SK-N-SH (cell line): ENCODE results near the gene SLC22A17. TPM values are rescaled to one million over a fixed set of nuclear protein-coding genes. Genes with fewer than 3 reads are reported as not detected.

ENCODE experiments used
- CTCF ChIA-PET: fragments of 300-600, 350-600 bp; formaldehyde crosslinking; extraction: SDS; loops from one replicate; lab custom pipeline; 2021; lab: Yijun Ruan, JAX
- POLR2A ChIA-PET: fragments of 350-600 bp; sonication (Branson Sonifier 250); formaldehyde crosslinking; extraction: SDS; loops from one replicate; lab custom pipeline; 2020; ENCODE audit warnings: antibody characterized with exemption, inconsistent platforms; lab: Yijun Ruan, JAX
- DNase-seq: peaks from one replicate; pipeline ENCODE4 v3.0.0; 2012
- H2AFZ ChIP-seq: fragments of 200-600 bp; sonication (generic); 2 replicates; pipeline ENCODE4 v1.8.1; 2016; ENCODE audit warnings: antibody characterized with exemption, mild to moderate bottlenecking, low read depth
- H3F3A ChIP-seq: fragments of 200-600 bp; sonication (generic); replicated peaks from 2 replicates; pipeline ENCODE3; 2016; ENCODE audit warnings: antibody characterized with exemption, mild to moderate bottlenecking; ENCODE audit not compliant: insufficient read depth
- H3K27ac ChIP-seq, 2 experiments: fragments of 200-500 bp in 1 of 2; fragments of 200-600 bp in 1 of 2; sonication (Bioruptor generic) in 1 of 2; sonication (generic), shearing (Covaris generic) in 1 of 2; 2 replicates each; pipeline versions ENCODE4 v1.5.1 to v1.6.1; 2014 to 2016; ENCODE audit warnings: low read depth in 2 of 2, inconsistent platforms in 1 of 2, low read length in 1 of 2, mild to moderate bottlenecking in 1 of 2, mixed read lengths in 1 of 2
- H3K27me3 ChIP-seq: fragments of 200-600 bp; sonication (generic), shearing (Covaris generic); 2 replicates; pipeline ENCODE4 v1.6.1; 2016; ENCODE audit warnings: mixed run types; ENCODE audit not compliant: insufficient read depth
- H3K36me3 ChIP-seq, 2 experiments: fragments of 200-500 bp in 1 of 2; fragments of 200-600 bp in 1 of 2; sonication (Bioruptor generic) in 1 of 2; sonication (generic) in 1 of 2; replicated peaks in 1 of 2; 2 replicates each; pipeline versions ENCODE3 to v1.5.1; 2014 to 2016; ENCODE audit warnings: low read length in 1 of 2, mild to moderate bottlenecking in 1 of 2; ENCODE audit not compliant: insufficient read depth in 2 of 2, control insufficient read depth in 1 of 2
- H3K4me1 ChIP-seq, 2 experiments: fragments of 200-500 bp in 1 of 2; fragments of 200-600 bp in 1 of 2; sonication (Bioruptor generic) in 1 of 2; sonication (generic), shearing (Covaris generic) in 1 of 2; 2 replicates each; pipeline versions ENCODE4 v1.5.1 to v1.6.1; 2014 to 2016; ENCODE audit warnings: low read depth in 1 of 2, low read length in 1 of 2, mixed run types in 1 of 2; ENCODE audit not compliant: insufficient read depth in 2 of 2, control insufficient read depth in 1 of 2
- H3K4me2 ChIP-seq: fragments of 200-600 bp; sonication (generic), shearing (Covaris generic); 2 replicates; pipeline ENCODE4 v1.6.1; 2017; ENCODE audit warnings: mixed run types
- H3K4me3 ChIP-seq, 2 experiments: fragments of 200-500 bp in 1 of 2; fragments of 200-600 bp in 1 of 2; sonication (Bioruptor generic) in 1 of 2; sonication (generic), shearing (Covaris generic) in 1 of 2; 2 replicates each; pipeline versions ENCODE4 v1.5.1 to v1.8.1; 2014 to 2016; ENCODE audit warnings: low read depth in 2 of 2, inconsistent platforms in 1 of 2, low read length in 1 of 2, mild to moderate bottlenecking in 1 of 2, mixed read lengths in 1 of 2, moderate library complexity in 1 of 2
- H3K79me2 ChIP-seq: fragments of 200-600 bp; sonication (generic); 2 replicates; pipeline ENCODE4 v1.8.1; 2017; ENCODE audit warnings: mild to moderate bottlenecking; ENCODE audit not compliant: insufficient read depth
- H3K9ac ChIP-seq: fragments of 200-600 bp; sonication (generic); 2 replicates; pipeline ENCODE4 v1.6.1; 2017; ENCODE audit warnings: mixed run types
- H3K9me2 ChIP-seq: fragments of 200-600 bp; sonication (generic); 2 replicates; pipeline ENCODE4 v1.6.1; 2017; ENCODE audit warnings: mixed run types
- H3K9me3 ChIP-seq: fragments of 200-600 bp; sonication (generic); 2 replicates; pipeline ENCODE4 v1.6.1; 2017; ENCODE audit warnings: mixed run types, mild to moderate bottlenecking, moderate library complexity
- H4K20me1 ChIP-seq: fragments of 200-600 bp; sonication (generic); 2 replicates; pipeline ENCODE4 v1.6.1; 2017; ENCODE audit warnings: mild to moderate bottlenecking, mixed run types; ENCODE audit not compliant: insufficient read depth
- CHD2 ChIP-seq: fragments of 150-350 bp; IDR thresholded peaks from 2 replicates; pipeline ENCODE4 v1.6.1; 2018; ENCODE audit warnings: low read length; ENCODE audit not compliant: partially characterized antibody
- CTCF ChIP-seq: fragments of 200-600 bp; sonication (generic); IDR thresholded peaks from 2 replicates; pipeline ENCODE4 v1.6.1; 2017; ENCODE audit warnings: antibody characterized with exemption, mild to moderate bottlenecking, moderate library complexity
- FOXJ3 ChIP-seq: sonication (generic); formaldehyde crosslinking; IDR thresholded peaks from 2 replicates; pipeline ENCODE4 v1.5.1; 2020; ENCODE audit warnings: mild to moderate bottlenecking, missing genetic modification reagents
- GABPA ChIP-seq: IDR thresholded peaks from 2 replicates; pipeline ENCODE4 v1.4.0; 2012; ENCODE audit warnings: low read depth, mild to moderate bottlenecking
- IRF3 ChIP-seq: fragments of 150-350 bp; IDR thresholded peaks from 2 replicates; pipeline ENCODE4 v1.6.1; 2016; ENCODE audit warnings: mild to moderate bottlenecking, low read depth, low read length
- MAX ChIP-seq: IDR thresholded peaks from 2 replicates; pipeline ENCODE4 v1.4.0; 2012; ENCODE audit warnings: low read depth
- TAF1 ChIP-seq: IDR thresholded peaks from 2 replicates; pipeline ENCODE4 v1.6.1; 2012; ENCODE audit warnings: low read depth, mild to moderate bottlenecking, low read length, moderate library complexity, borderline replicate concordance
- USF1 ChIP-seq: IDR thresholded peaks from 2 replicates; pipeline ENCODE4 v1.4.0; 2012; ENCODE audit warnings: low read depth, borderline replicate concordance
- YY1 ChIP-seq: IDR thresholded peaks from 2 replicates; pipeline ENCODE4 v1.4.0; 2012; ENCODE audit warnings: low read depth, mild to moderate bottlenecking
- ZBTB33 ChIP-seq: IDR thresholded peaks from 2 replicates; pipeline ENCODE4 v1.4.0; 2012; ENCODE audit warnings: low read depth, borderline replicate concordance
- WGBS: methylation state at CpG from one replicate; pipeline ENCODE4 v1.1.6; 2017; ENCODE audit warnings: low lambda C conversion rate; 5-methylcytosine and 5-hydroxymethylcytosine counted together
- polyA plus RNA-seq, 3 experiments: library from polyadenylated mRNA; depleted of rRNA; stranded (reverse); fragments of >200 nt; gene quantifications; 2 replicates each; pipeline ENCODE4 v1.2.3, GENCODE V29; 2012
- small RNA-seq, 7 experiments: library from RNA; depleted of rRNA; stranded (forward); fragments of <200 nt; gene quantifications; one replicate each; pipeline ENCODE3, GENCODE V24; 2012

The SLC22A17 gene
- polyA plus RNA-seq, 1 of the 3 experiments (the other 2 are of a cell fraction) = 27.2 TPM

GRCh38 chr14:23297096-23297495 is 55.6 kb downstream of the SLC22A17 start:
- Histone ChIP-seq H3K36me3 (peaks cover 0 to 3% of the 10 kb centered on the region in 2 experiments), H3K27me3 (no peaks in the 10 kb centered on the region), H3K4me3 (no peak overlapping the region), H3K9me3 (no peaks in the 10 kb centered on the region), H3K4me1 (peaks cover 13 to 17% of the 10 kb centered on the region in 2 experiments; a peak in 3 of 4 replicates), H3K9me2 (no peaks in the 10 kb centered on the region), H3F3A (peaks cover 10% of the 10 kb centered on the region), H3K9ac (no peak overlapping the region), H4K20me1 (no peaks in the 10 kb centered on the region), H2AFZ (no peak overlapping the region), H3K4me2 (no peak overlapping the region), H3K27ac (no peak overlapping the region), H3K79me2 (peaks cover 6% of the 10 kb centered on the region; the same call in 1 of the 2 replicates)
- TF ChIP-seq CTCF = no peak
- TF ChIP-seq YY1 = no peak
- no peak for TF ChIP-seq GABPA
- no peak for TF ChIP-seq ZBTB33
- TF ChIP-seq TAF1 = no peak
- TF ChIP-seq MAX = no peak
- no peak for TF ChIP-seq CHD2
- TF ChIP-seq FOXJ3 = no peak
- TF ChIP-seq IRF3 = no peak
- TF ChIP-seq USF1 = no peak
- ChIA-PET POLR2A (no interaction called here), CTCF (interaction anchor here (0.9 to 1.7 kb wide), 3 partner anchors 8 to 176 kb away, joined by 3 to 5 read pairs (median 4); no protein-coding TSS in a partner anchor)
- whole genome bisulfite sequencing = 89% methylated on average over 7 of the region's 7 CpGs
- no peak for DNase-seq

Small RNA genes lying within 50 kb of the gene (small RNA-seq; reads per million reads assigned to genes)
- gene MIR208A = 0 reads per million in 7 experiments

Other genes with a start within 250 kb of the SLC22A17 start
- not detected in 2 replicates for gene CIROP, start 247.9 kb downstream of the SLC22A17 start, polyA plus RNA-seq (2012; rRNA removed)
- not detected in 2 replicates for gene CEBPE, start 233.6 kb downstream of the SLC22A17 start, polyA plus RNA-seq (2012; rRNA removed)
- 0.96 and 1.4 TPM in 2 replicates for gene SLC7A8, start 169.2 kb downstream of the SLC22A17 start, polyA plus RNA-seq (2012; rRNA removed)
- not detected in 2 replicates for gene RNF212B, start 115.0 kb downstream of the SLC22A17 start, polyA plus RNA-seq (2012; rRNA removed)
- gene HOMEZ, start 66.8 kb downstream of the SLC22A17 start, polyA plus RNA-seq (2012; rRNA removed) = 7.7 and 8.7 TPM in 2 replicates
- 6.6 and 7.4 TPM in 2 replicates for gene PPP1R3E, start 50.0 kb downstream of the SLC22A17 start, polyA plus RNA-seq (2012; rRNA removed)
- gene BCL2L2, start 46.1 kb downstream of the SLC22A17 start, polyA plus RNA-seq (2012; rRNA removed) = 30.6 and 49.4 TPM in 2 replicates
- 266 and 444 TPM in 2 replicates for gene PABPN1, start 31.4 kb downstream of the SLC22A17 start, polyA plus RNA-seq (2012; rRNA removed)
- 2.6 and 4.4 TPM in 2 replicates for gene EFS, start 12.3 kb upstream of the SLC22A17 start, polyA plus RNA-seq (2012; rRNA removed)
- gene IL25, start 19.9 kb upstream of the SLC22A17 start, polyA plus RNA-seq (2012; rRNA removed) = not detected in 2 replicates
- gene CMTM5, start 24.2 kb upstream of the SLC22A17 start, polyA plus RNA-seq (2012; rRNA removed) = 0.13 TPM in 1 of 2 replicates, not detected in the other
- not detected in 2 replicates for gene MYH6, start 55.4 kb upstream of the SLC22A17 start, polyA plus RNA-seq (2012; rRNA removed)
- gene MYH7, start 82.8 kb upstream of the SLC22A17 start, polyA plus RNA-seq (2012; rRNA removed) = not detected in 2 replicates
- 64.3 and 85.9 TPM in 2 replicates for gene NGDN, start 116.8 kb upstream of the SLC22A17 start, polyA plus RNA-seq (2012; rRNA removed)
- 0.28 and 0.77 TPM in 2 replicates for gene ZFHX2, start 198.9 kb upstream of the SLC22A17 start, polyA plus RNA-seq (2012; rRNA removed)
- gene THTPA, start 203.4 kb upstream of the SLC22A17 start, polyA plus RNA-seq (2012; rRNA removed) = 15.5 and 16.3 TPM in 2 replicates
- gene AP1G2, start 214.9 kb upstream of the SLC22A17 start, polyA plus RNA-seq (2012; rRNA removed) = 88.3 and 114 TPM in 2 replicates
- 8.7 and 8.8 TPM in 2 replicates for gene JPH4, start 225.9 kb upstream of the SLC22A17 start, polyA plus RNA-seq (2012; rRNA removed)